ENCODE data around the gene RESF1. TPM values are rescaled to one million over a fixed set of nuclear protein-coding genes. Genes with fewer than 3 reads are reported as not detected.
A peak's percentile ranks its signal among the peaks of the same experiment; 100 is the strongest.

Gene RESF1
- polyA plus RNA-seq, 4 donors: 34.6 to 134 (median 89.5) TPM

GRCh38 chr12:31991146-31991545 lies 31.9 kb downstream of the RESF1 start:
- H3K27ac ChIP-seq (ENCODE audit: low read depth in 1 of 3, low read length in 2 of 3): no peak overlapping the region
- H3K36me3 ChIP-seq (ENCODE audit: control insufficient read depth in 3 of 3, insufficient read depth in 2 of 3, low read depth in 1 of 3, low read length in 3 of 3): peaks cover 5 to 52% (median 22%) of the 10 kb centered on the region in 3 donors
- H3K27me3 ChIP-seq (ENCODE audit: control insufficient read depth in 3 of 3, insufficient read depth in 3 of 3, low read length in 3 of 3): no peaks in the 10 kb centered on the region
- H3K4me3 ChIP-seq (ENCODE audit: low read depth in 1 of 3, low read length in 3 of 3): no peak overlapping the region
- H3K4me1 ChIP-seq (ENCODE audit: control insufficient read depth in 3 of 3, insufficient read depth in 2 of 3, low read depth in 1 of 3, low read length in 2 of 3): no peaks in the 10 kb centered on the region
- H3K9me3 ChIP-seq (ENCODE audit: control insufficient read depth in 2 of 2, insufficient read depth in 1 of 2, low read depth in 1 of 2, low read length in 1 of 2): no peaks in the 10 kb centered on the region
- WGBS, 3 donors: 67 to 80% (median 70%) methylated on average over 1 of the region's 1 CpG
- no peak for DNase-seq
- no peak for FAIRE-seq

GRCh38 chr12:31991815-31992214 lies 32.6 kb downstream of the RESF1 start:
- 88 to 97% (median 95%) methylated on average over 2 of the region's 2 CpGs for WGBS, 3 donors
- no peaks in the 10 kb centered on the region for H3K9me3 ChIP-seq (ENCODE audit: control insufficient read depth in 2 of 2, insufficient read depth in 1 of 2, low read depth in 1 of 2, low read length in 1 of 2)
- no peak overlapping the region for H3K27ac ChIP-seq (ENCODE audit: low read depth in 1 of 3, low read length in 2 of 3)
- peaks cover 6 to 58% (median 24%) of the 10 kb centered on the region in 3 donors for H3K36me3 ChIP-seq (ENCODE audit: control insufficient read depth in 3 of 3, insufficient read depth in 2 of 3, low read depth in 1 of 3, low read length in 3 of 3)
- no peaks in the 10 kb centered on the region for H3K27me3 ChIP-seq (ENCODE audit: control insufficient read depth in 3 of 3, insufficient read depth in 3 of 3, low read length in 3 of 3)
- H3K4me3 ChIP-seq (ENCODE audit: low read depth in 1 of 3, low read length in 3 of 3): no peak overlapping the region
- no peaks in the 10 kb centered on the region for H3K4me1 ChIP-seq (ENCODE audit: control insufficient read depth in 3 of 3, insufficient read depth in 2 of 3, low read depth in 1 of 3, low read length in 2 of 3)
- no peak for DNase-seq
- FAIRE-seq: no peak

- FAIRE-seq (no peak), DNase-seq (no peak)
- Histone ChIP-seq H3K36me3 (ENCODE audit: control insufficient read depth in 3 of 3, insufficient read depth in 2 of 3, low read depth in 1 of 3, low read length in 3 of 3) (peaks cover 11 to 62% (median 12%) of the 10 kb centered on the region in 3 donors), H3K27ac (ENCODE audit: low read depth in 1 of 3, low read length in 2 of 3) (no peak overlapping the region), H3K27me3 (ENCODE audit: control insufficient read depth in 3 of 3, insufficient read depth in 3 of 3, low read length in 3 of 3) (no peaks in the 10 kb centered on the region), H3K9me3 (ENCODE audit: control insufficient read depth in 2 of 2, insufficient read depth in 1 of 2, low read depth in 1 of 2, low read length in 1 of 2) (no peaks in the 10 kb centered on the region), H3K4me3 (ENCODE audit: low read depth in 1 of 3, low read length in 3 of 3) (no peak overlapping the region), H3K4me1 (ENCODE audit: control insufficient read depth in 3 of 3, insufficient read depth in 2 of 3, low read depth in 1 of 3, low read length in 2 of 3) (no peaks in the 10 kb centered on the region)
- 91 to 98% (median 96%) methylated on average over 6 of the region's 6 CpGs for WGBS, 3 donors
These were observed 40.5 kb downstream of the RESF1 start for GRCh38 chr12:31999692-32000091.

- no peaks in the 10 kb centered on the region for H3K27me3 ChIP-seq (ENCODE audit: control insufficient read depth in 3 of 3, insufficient read depth in 3 of 3, low read length in 3 of 3)
- H3K4me1 ChIP-seq (ENCODE audit: control insufficient read depth in 3 of 3, insufficient read depth in 2 of 3, low read depth in 1 of 3, low read length in 2 of 3): no peaks in the 10 kb centered on the region
- DNase-seq (no peak), FAIRE-seq (no peak)
- H3K4me3 ChIP-seq (ENCODE audit: low read depth in 1 of 3, low read length in 3 of 3): no peak overlapping the region
- no peaks in the 10 kb centered on the region for H3K9me3 ChIP-seq (ENCODE audit: control insufficient read depth in 2 of 2, insufficient read depth in 1 of 2, low read depth in 1 of 2, low read length in 1 of 2)
- H3K36me3 ChIP-seq (ENCODE audit: control insufficient read depth in 3 of 3, insufficient read depth in 2 of 3, low read depth in 1 of 3, low read length in 3 of 3): peaks cover 8 to 54% (median 12%) of the 10 kb centered on the region in 3 donors
- 90 to 96% (median 93%) methylated on average over 7 of the region's 7 CpGs for WGBS, 3 donors
- H3K27ac ChIP-seq (ENCODE audit: low read depth in 1 of 3, low read length in 2 of 3): no peak overlapping the region
These were observed 41.3 kb downstream of the RESF1 start for GRCh38 chr12:32000373-32001005.

- DNase-seq: no peak
- no peaks in the 10 kb centered on the region for H3K27me3 ChIP-seq (ENCODE audit: control insufficient read depth in 3 of 3, insufficient read depth in 3 of 3, low read length in 3 of 3)
- H3K4me3 ChIP-seq (ENCODE audit: low read depth in 1 of 3, low read length in 3 of 3): no peak overlapping the region
- H3K36me3 ChIP-seq (ENCODE audit: control insufficient read depth in 3 of 3, insufficient read depth in 2 of 3, low read depth in 1 of 3, low read length in 3 of 3): peaks cover 2 to 32% (median 6%) of the 10 kb centered on the region in 3 donors
- 84 to 90% (median 86%) methylated on average over 1 of the region's 1 CpG for WGBS, 3 donors
- no peaks in the 10 kb centered on the region for H3K4me1 ChIP-seq (ENCODE audit: control insufficient read depth in 3 of 3, insufficient read depth in 2 of 3, low read depth in 1 of 3, low read length in 2 of 3)
- no peaks in the 10 kb centered on the region for H3K9me3 ChIP-seq (ENCODE audit: control insufficient read depth in 2 of 2, insufficient read depth in 1 of 2, low read depth in 1 of 2, low read length in 1 of 2)
- no peak for FAIRE-seq
- H3K27ac ChIP-seq (ENCODE audit: low read depth in 1 of 3, low read length in 2 of 3): peak overlapping the region in 1 of 3 donors; percentile 25
These were observed 43.8 kb downstream of the RESF1 start for GRCh38 chr12:32002848-32003493.

- Histone ChIP-seq H3K9me3 (ENCODE audit: control insufficient read depth in 2 of 2, insufficient read depth in 1 of 2, low read depth in 1 of 2, low read length in 1 of 2) (no peaks in the 10 kb centered on the region), H3K27ac (ENCODE audit: low read depth in 1 of 3, low read length in 2 of 3) (no peak overlapping the region), H3K4me3 (ENCODE audit: low read depth in 1 of 3, low read length in 3 of 3) (no peak overlapping the region), H3K4me1 (ENCODE audit: control insufficient read depth in 3 of 3, insufficient read depth in 2 of 3, low read depth in 1 of 3, low read length in 2 of 3) (no peaks in the 10 kb centered on the region), H3K36me3 (ENCODE audit: control insufficient read depth in 3 of 3, insufficient read depth in 2 of 3, low read depth in 1 of 3, low read length in 3 of 3) (peaks cover 0 to 25% (median 5%) of the 10 kb centered on the region in 3 donors), H3K27me3 (ENCODE audit: control insufficient read depth in 3 of 3, insufficient read depth in 3 of 3, low read length in 3 of 3) (no peaks in the 10 kb centered on the region)
- WGBS, 3 donors: 88 to 100% (median 97%) methylated on average over 1 of the region's 1 CpG
- no peak for DNase-seq
- no peak for FAIRE-seq
These were observed 44.4 kb downstream of the RESF1 start for GRCh38 chr12:32003654-32004053.

GRCh38 chr12:32005496-32006125 lies 46.4 kb downstream of the RESF1 start:
- Histone ChIP-seq H3K36me3 (ENCODE audit: control insufficient read depth in 3 of 3, insufficient read depth in 2 of 3, low read depth in 1 of 3, low read length in 3 of 3) (peaks cover 0 to 8% (median 0%) of the 10 kb centered on the region in 3 donors), H3K4me3 (ENCODE audit: low read depth in 1 of 3, low read length in 3 of 3) (no peak overlapping the region), H3K27me3 (ENCODE audit: control insufficient read depth in 3 of 3, insufficient read depth in 3 of 3, low read length in 3 of 3) (no peaks in the 10 kb centered on the region), H3K27ac (ENCODE audit: low read depth in 1 of 3, low read length in 2 of 3) (no peak overlapping the region), H3K4me1 (ENCODE audit: control insufficient read depth in 3 of 3, insufficient read depth in 2 of 3, low read depth in 1 of 3, low read length in 2 of 3) (no peaks in the 10 kb centered on the region), H3K9me3 (ENCODE audit: control insufficient read depth in 2 of 2, insufficient read depth in 1 of 2, low read depth in 1 of 2, low read length in 1 of 2) (no peaks in the 10 kb centered on the region)
- DNase-seq: no peak
- FAIRE-seq: no peak
- WGBS, 3 donors: 68 to 78% (median 73%) methylated on average over 11 of the region's 11 CpGs
